ENCODE measurements around the gene KIF5A.
"Not testable (repeated sequence)": the region's sequence is repeated elsewhere in the genome, so short reads cannot be mapped to it uniquely, and the experiment has no call there.

The KIF5A gene

GRCh38 chr12:57558864-57559263 lies 9.0 kb downstream of the KIF5A start:
- no peak for DNase-seq

- DNase-seq, result no peak
Observed at GRCh38 chr12:57560516-57560915, 10.7 kb downstream of the KIF5A start.

GRCh38 chr12:57561117-57561516 lies 11.3 kb downstream of the KIF5A start:
- DNase-seq, result not testable (repeated sequence)

- DNase-seq, result no peak
Observed at GRCh38 chr12:57563358-57563757, 13.5 kb downstream of the KIF5A start.

- DNase-seq, result no peak
Observed at GRCh38 chr12:57564178-57564740, 14.4 kb downstream of the KIF5A start.

GRCh38 chr12:57568838-57569237 lies 19.0 kb downstream of the KIF5A start:
- DNase-seq, result no peak

GRCh38 chr12:57569858-57570257 lies 20.0 kb downstream of the KIF5A start:
- no peak for DNase-seq

- not testable (repeated sequence) for DNase-seq
Observed at GRCh38 chr12:57570438-57570837, 20.6 kb downstream of the KIF5A start.

- DNase-seq, result no peak
Observed at GRCh38 chr12:57571926-57572762, 22.3 kb downstream of the KIF5A start.

- DNase-seq, result no peak
Observed at GRCh38 chr12:57574795-57575194, 25.0 kb downstream of the KIF5A start.

- DNase-seq, result no peak
Observed at GRCh38 chr12:57575771-57576612, 26.1 kb downstream of the KIF5A start.

GRCh38 chr12:57576613-57577160 lies 26.8 kb downstream of the KIF5A start:
- DNase-seq, result no peak

GRCh38 chr12:57577981-57578758 lies 28.3 kb downstream of the KIF5A start:
- no peak for DNase-seq

- no peak for DNase-seq
Observed at GRCh38 chr12:57579011-57579410, 29.2 kb downstream of the KIF5A start.

GRCh38 chr12:57579677-57580465 lies 30.0 kb downstream of the KIF5A start:
- DNase-seq, result no peak

GRCh38 chr12:57580466-57580795 lies 30.6 kb downstream of the KIF5A start:
- DNase-seq, result no peak

GRCh38 chr12:57581802-57582201 lies 32.0 kb downstream of the KIF5A start:
- DNase-seq, result no peak

- DNase-seq, result no peak
Observed at GRCh38 chr12:57582440-57582839, 32.6 kb downstream of the KIF5A start.

- peak; percentile 85 for DNase-seq
Observed at GRCh38 chr12:57583008-57583831, 33.4 kb downstream of the KIF5A start.

GRCh38 chr12:57584050-57584449 lies 34.2 kb downstream of the KIF5A start:
- no peak for DNase-seq

GRCh38 chr12:57584690-57585089 lies 34.8 kb downstream of the KIF5A start:
- no peak for DNase-seq
